ENCODE data around the gene BPTF. TPM values are rescaled to one million over a fixed set of nuclear protein-coding genes. Genes with fewer than 3 reads are reported as not detected.

Gene BPTF
- total and polyA plus RNA-seq, 2 of the 8 experiments (the other 6 are each of a cell fraction or from before 2014, with no cell fraction given) = 107 to 228 TPM

DNA sequence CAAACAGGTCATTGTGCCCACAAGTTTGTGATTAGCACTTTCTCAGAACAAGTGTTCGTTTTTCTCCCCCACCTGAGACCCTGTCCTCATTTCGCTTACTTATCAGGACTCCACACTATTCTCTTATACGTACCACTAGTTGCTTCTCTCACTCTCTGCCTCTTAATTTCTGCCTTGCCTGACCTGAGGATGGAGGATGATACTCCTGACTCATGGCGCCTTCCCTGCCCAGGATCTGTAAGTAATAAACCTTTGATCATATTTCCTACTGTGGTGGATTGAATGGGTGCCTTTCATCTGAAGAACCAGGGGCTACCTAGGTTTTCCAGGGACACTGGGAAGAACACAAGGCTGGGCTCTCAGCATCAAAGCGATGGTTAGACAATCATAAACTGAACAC is 39.8 kb upstream of the BPTF start:
- Histone ChIP-seq H2BK12ac (ENCODE audit: low read depth, low read length) (no peak overlapping the region), H2AK5ac (ENCODE audit: low read depth, low read length) (no peak overlapping the region), H3K56ac (replicated peaks; ENCODE audit: insufficient read length, low read depth, low read length) (no peak overlapping the region), H2AFZ (ENCODE audit: low read length) (no peak overlapping the region), H2BK20ac (ENCODE audit: low read length) (no peak overlapping the region), H3K9ac (replicated peaks in 1 of 4; ENCODE audit: extremely low read depth in 1 of 4, low read depth in 3 of 4, low read length in 3 of 4) (no peak overlapping the region), H3K23me2 (ENCODE audit: low read depth, low read length) (no peaks in the 10 kb centered on the region; the same call in 1 of the 2 replicates), H3K4me3 (ENCODE audit: extremely low read depth in 1 of 4, insufficient read depth in 2 of 4, low read depth in 3 of 4, low read length in 4 of 4) (no peak overlapping the region), H3K79me2 (ENCODE audit: control insufficient read depth in 1 of 2, insufficient read depth in 2 of 2, low read length in 2 of 2) (no peaks in the 10 kb centered on the region), H3K9me3 (ENCODE audit: insufficient read depth in 2 of 2, low read depth in 1 of 2, low read length in 1 of 2) (no peaks in the 10 kb centered on the region), H3K36me3 (ENCODE audit: control insufficient read depth in 2 of 4, insufficient read depth in 4 of 4, low read length in 3 of 4) (no peaks in the 10 kb centered on the region), H3K79me1 (ENCODE audit: low read depth, low read length) (no peaks in the 10 kb centered on the region), H4K8ac (ENCODE audit: extremely low read depth, insufficient read depth, low read length) (no peak overlapping the region), H3K4me1 (replicated peaks in 1 of 4; ENCODE audit: control insufficient read depth in 3 of 4, insufficient read depth in 4 of 4, low read length in 3 of 4) (no peaks in the 10 kb centered on the region), H4K91ac (replicated peaks; ENCODE audit: insufficient read length, low read length) (no peak overlapping the region), H4K20me1 (replicated peaks in 1 of 2; ENCODE audit: control insufficient read depth in 1 of 2, insufficient read depth in 2 of 2, low read length in 2 of 2) (no peaks in the 10 kb centered on the region), H3K27ac (ENCODE audit: low read depth, low read length) (no peak overlapping the region), H2BK120ac (replicated peaks; ENCODE audit: low read depth, low read length) (no peak overlapping the region), H2BK15ac (ENCODE audit: low read length) (no peak overlapping the region), H4K5ac (ENCODE audit: insufficient read length, low read depth, low read length) (no peak overlapping the region), H2BK5ac (ENCODE audit: low read depth, low read length) (no peak overlapping the region), H3K18ac (ENCODE audit: extremely low read depth, low read length) (no peak overlapping the region), H3K27me3 (replicated peaks in 1 of 4; ENCODE audit: control insufficient read depth in 3 of 4, extremely low read depth in 1 of 4, insufficient read depth in 3 of 4, low read length in 3 of 4) (no peaks in the 10 kb centered on the region; a peak in 1 of 7 replicates), H3K23ac (ENCODE audit: insufficient read length) (no peak overlapping the region), H3K4me2 (ENCODE audit: insufficient read depth in 1 of 2, low read depth in 2 of 2, low read length in 2 of 2) (no peak overlapping the region), H3K14ac (ENCODE audit: insufficient read length) (no peak overlapping the region), H3K4ac (replicated peaks; ENCODE audit: insufficient read length, low read depth, low read length) (no peak overlapping the region)
- POLR2A ChIA-PET (ENCODE audit: partially characterized antibody) = no interaction called here
- no peak for FAIRE-seq
- 90% methylated on average over 5 of the region's 5 CpGs; no CpG with 5 or more reads in 1 of the 2 experiments for WGBS, 2 experiments (ENCODE audit: extremely low coverage in 1 of 2, insufficient coverage in 1 of 2, insufficient read length in 1 of 2, insufficient replicate concordance in 2 of 2, low coverage in 1 of 2, low lambda C conversion rate in 2 of 2, missing lambda C conversion rate in 1 of 2)
- CTCF ChIA-PET (ENCODE audit: partially characterized antibody) = interaction anchor here (2.1 kb wide), 1 partner anchor 14 kb away, joined by 8 read pairs; no protein-coding TSS in a partner anchor
- DNase-seq (ENCODE audit: low read depth in 1 of 2, low spot score in 2 of 2) = no peak
- TF ChIP-seq GABPA (IDR thresholded peaks at IDR 0.05; ENCODE audit: borderline replicate concordance, insufficient read depth, low read length) (no peak), CHD1 (IDR thresholded peaks at IDR 0.05; ENCODE audit: low read depth, low read length) (no peak), RNF2 (IDR thresholded peaks at IDR 0.05; ENCODE audit: borderline replicate concordance, low read depth, low read length, missing control alignments, poor library complexity, severe bottlenecking) (no peak), SUZ12 (IDR thresholded peaks at IDR 0.05; ENCODE audit: low read length) (no peak), POU5F1 (IDR thresholded peaks at IDR 0.05; ENCODE audit: low read depth, low read length) (no peak), RXRA (IDR thresholded peaks at IDR 0.05; ENCODE audit: insufficient read depth, low read depth, low read length) (no peak), BRCA1 (IDR thresholded peaks at IDR 0.05; ENCODE audit: low read depth, low read length) (no peak), SRF (IDR thresholded peaks at IDR 0.05; ENCODE audit: low read depth, low read length) (no peak), EGR1 (IDR thresholded peaks at IDR 0.05; ENCODE audit: borderline replicate concordance, low read depth, low read length) (no peak), MAFK (IDR thresholded peaks at IDR 0.05; ENCODE audit: low read depth, low read length) (no peak), HDAC6 (IDR thresholded peaks at IDR 0.05; ENCODE audit: low read depth, low read length) (no peak), SP1 (IDR thresholded peaks at IDR 0.05; ENCODE audit: low read depth, low read length) (no peak), NRF1 (IDR thresholded peaks at IDR 0.05; ENCODE audit: low read depth, low read length) (no peak), SIX5 (IDR thresholded peaks at IDR 0.05; ENCODE audit: low read depth, low read length) (no peak)
- TF ChIP-seq, protein P1, sequence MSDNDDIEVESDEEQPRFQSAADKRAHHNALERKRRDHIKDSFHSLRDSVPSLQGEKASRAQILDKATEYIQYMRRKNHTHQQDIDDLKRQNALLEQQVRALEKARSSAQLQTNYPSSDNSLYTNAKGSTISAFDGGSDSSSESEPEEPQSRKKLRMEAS (IDR thresholded peaks at IDR 0.05) = no peak
